A549 (cell line): Measurements from ENCODE around the gene ROPN1B. TPM values are rescaled to one million over a fixed set of nuclear protein-coding genes. Genes with fewer than 3 reads are reported as not detected.

ENCODE experiments used
- ATAC-seq, 2 experiments: fragments of 200-7000 bp in 1 of 2; fragments of >200 bp in 1 of 2; cut with Nextera tagmentation in 1 of 2; cut with Tn5 transposase in 1 of 2; 3 replicates each; pipeline versions ENCODE4 v1.8.0 to v1.9.1; 2018 to 2020; ENCODE audit warnings: mild to moderate bottlenecking in 1 of 2, moderate library complexity in 1 of 2
- CTCF ChIA-PET: fragments of 300-600 bp; sonication (Branson Sonifier 250); formaldehyde crosslinking; extraction: SDS; loops from one replicate; lab custom pipeline; 2021; ENCODE audit warnings: antibody characterized with exemption, inconsistent platforms; lab: Yijun Ruan, JAX
- POLR2A ChIA-PET: fragments of 350-600 bp; formaldehyde crosslinking; extraction: SDS; loops from one replicate; lab custom pipeline; 2021; ENCODE audit warnings: antibody characterized with exemption, inconsistent platforms; lab: Yijun Ruan, JAX
- DNase-seq, 2 experiments: peaks; one replicate each; pipeline versions ENCODE4 v3.0.0 to v3.0.0-alpha.2; 2011 to 2016; ENCODE audit warnings: low read depth in 1 of 2, low spot score in 1 of 2
- FAIRE-seq: peaks from 2 replicates; lab custom pipeline; 2011; peaks lifted over from hg19 to GRCh38; lab: Jason Lieb, UNC
- H3K27ac ChIP-seq, 2 experiments: fragments of >200 bp; sonication (Bioruptor Twin); formaldehyde crosslinking; 3 replicates each; pipeline ENCODE4 v1.5.1; 2016 to 2017
- H3K4me1 ChIP-seq: fragments of >200 bp; sonication (Bioruptor Twin); formaldehyde crosslinking; 3 replicates; pipeline ENCODE4 v1.6.1; 2016
- H3K4me2 ChIP-seq: fragments of >200 bp; sonication (Bioruptor Twin); formaldehyde crosslinking; 3 replicates; pipeline ENCODE4 v1.6.1; 2016
- H3K4me3 ChIP-seq: fragments of >200 bp; sonication (Bioruptor Twin); formaldehyde crosslinking; 3 replicates; pipeline ENCODE4 v1.5.1; 2016
- H3K9me3 ChIP-seq: fragments of >200 bp; sonication (Bioruptor Twin); formaldehyde crosslinking; 3 replicates; pipeline ENCODE4 v1.6.1; 2016
- CHD4 ChIP-seq: fragments of 200-600 bp; sonication (generic); IDR thresholded peaks from 2 replicates; pipeline ENCODE4 v1.6.1; 2016; ENCODE audit warnings: antibody characterized with exemption, mild to moderate bottlenecking, borderline replicate concordance
- JUNB ChIP-seq: fragments of >200 bp; sonication (Bioruptor Twin); formaldehyde crosslinking; IDR thresholded peaks from 2 replicates; pipeline ENCODE4 v1.6.1; 2016
- WGBS: methylation state at CpG from one replicate; pipeline ENCODE4 v1.1.6; 2017; ENCODE audit errors: missing lambda C conversion rate; 5-methylcytosine and 5-hydroxymethylcytosine counted together
- polyA plus RNA-seq, 4 experiments: library from polyadenylated mRNA; depleted of rRNA in 3 of 4; stranded (reverse); fragments of >200 nt; fragmentation: RNase III in 1 of 4; extraction: RNeasy Plus Mini Kit Qiagen cat#74134 plus additional on column Dnase treatment in 1 of 4; gene quantifications; 2 replicates in 3 of 4; 3 replicates in 1 of 4; pipeline ENCODE4 v1.2.3, GENCODE V29; 2011 to 2017
- small RNA-seq, 6 experiments: library from RNA; depleted of rRNA; stranded (forward); fragments of <200 nt; gene quantifications; one replicate each; pipeline ENCODE3, GENCODE V24; 2012
- TF ChIP-seq, protein P1 (sequence below): IDR thresholded peaks from 2 replicates; pipeline ENCODE4 v1.6.1; 2012

The ROPN1B gene
- polyA plus RNA-seq, 2 of the 4 experiments (the other 2 are of a cell fraction) = not detected

DNA sequence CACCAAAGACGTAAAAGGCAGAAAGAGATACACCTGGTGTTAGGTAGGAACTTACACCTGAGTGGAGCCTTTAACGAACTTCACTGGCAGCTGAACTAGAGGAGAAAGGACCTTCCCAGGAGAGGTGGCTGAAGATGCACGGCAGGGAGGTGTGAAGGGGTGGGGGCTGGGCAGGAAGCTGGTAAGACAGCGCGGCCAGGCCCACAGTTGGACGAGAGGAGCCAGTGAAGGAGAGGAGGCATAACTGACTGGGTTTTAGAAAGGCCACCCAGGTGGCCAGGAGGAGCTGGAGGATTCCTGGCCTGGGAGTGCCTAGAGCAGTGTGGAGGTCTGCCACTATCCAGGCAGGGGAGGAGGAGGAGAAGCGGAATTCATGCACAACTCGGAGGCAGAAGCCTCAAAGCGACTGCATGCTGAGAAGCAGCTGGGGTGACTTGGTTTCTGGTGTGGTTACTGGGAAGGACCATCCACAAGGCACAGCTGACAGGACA, 63.0 kb downstream of the ROPN1B start:
- CTCF ChIA-PET = no interaction called here
- TF ChIP-seq JUNB (no peak), CHD4 (no peak)
- TF ChIP-seq, protein P1, sequence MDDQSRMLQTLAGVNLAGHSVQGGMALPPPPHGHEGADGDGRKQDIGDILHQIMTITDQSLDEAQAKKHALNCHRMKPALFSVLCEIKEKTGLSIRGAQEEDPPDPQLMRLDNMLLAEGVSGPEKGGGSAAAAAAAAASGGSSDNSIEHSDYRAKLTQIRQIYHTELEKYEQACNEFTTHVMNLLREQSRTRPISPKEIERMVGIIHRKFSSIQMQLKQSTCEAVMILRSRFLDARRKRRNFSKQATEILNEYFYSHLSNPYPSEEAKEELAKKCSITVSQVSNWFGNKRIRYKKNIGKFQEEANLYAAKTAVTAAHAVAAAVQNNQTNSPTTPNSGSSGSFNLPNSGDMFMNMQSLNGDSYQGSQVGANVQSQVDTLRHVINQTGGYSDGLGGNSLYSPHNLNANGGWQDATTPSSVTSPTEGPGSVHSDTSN = no peak
- TF ChIP-seq, all 56 proteins: peak for 0

More for the DNA sequence above, 63.0 kb downstream of the ROPN1B start:
- Histone ChIP-seq H3K4me2 (no peak overlapping the region), H3K27ac (no peak overlapping the region), H3K9me3 (peaks cover 5% of the 10 kb centered on the region; the same call in 1 of the 3 replicates), H3K4me1 (no peaks in the 10 kb centered on the region), H3K4me3 (no peak overlapping the region)
- POLR2A ChIA-PET = no interaction called here
- 88% methylated on average over 8 of the region's 9 CpGs for WGBS
- DNase-seq (no peak), ATAC-seq (no peak), FAIRE-seq (no peak)

Small RNA genes within 50 kb of the gene (small RNA-seq; reads per million reads assigned to genes)
- gene AC092903.1 = 0 to 2.1 (median 0) reads per million in 6 experiments

Other genes starting within 250 kb of the ROPN1B start
- gene SLC41A3, start 114.9 kb downstream of the ROPN1B start, polyA plus RNA-seq (2011; rRNA removed) = 24.2 and 29.6 TPM in 2 replicates
- 17.3 to 20.0 TPM (median 18.9 TPM) in 3 replicates for gene SLC41A3, start 114.9 kb downstream of the ROPN1B start, polyA plus RNA-seq (2017; fragmentation: RNase III; extraction: RNeasy Plus Mini Kit Qiagen cat#74134 plus additional on column Dnase treatment)
- 0.18 and 0.40 TPM in 2 replicates for gene ALDH1L1, start 211.4 kb downstream of the ROPN1B start, polyA plus RNA-seq (2011; rRNA removed)
- gene ALDH1L1, start 211.4 kb downstream of the ROPN1B start, polyA plus RNA-seq (2017; fragmentation: RNase III; extraction: RNeasy Plus Mini Kit Qiagen cat#74134 plus additional on column Dnase treatment) = 0.13 to 0.21 TPM (median 0.14 TPM) in 3 replicates